Transverse colon (tissue), 4 donors: ENCODE data around the gene CST1. TPM values are rescaled to one million over a fixed set of nuclear protein-coding genes. Genes with fewer than 3 reads are reported as not detected.
"Not testable (repeated sequence)": the region's sequence is repeated elsewhere in the genome, so short reads cannot be mapped to it uniquely, and the experiment has no call there.

Experiments
- DNase-seq: peaks from one replicate; pipeline ENCODE4 v3.0.0-alpha.2; 2019
- H3K27ac ChIP-seq, 4 donors: fragments of 200-600 bp; sonication (generic); 2 replicates each; pipeline ENCODE4 v1.5.1; 2016 to 2018; ENCODE audit warnings: inconsistent platforms in 4 of 4
- H3K27me3 ChIP-seq: fragments of 200-600 bp; sonication (generic); 2 replicates; pipeline ENCODE4 v1.5.1; 2017; ENCODE audit warnings: inconsistent platforms
- H3K36me3 ChIP-seq, 4 donors: fragments of 200-600 bp; sonication (generic); 2 replicates each; pipeline ENCODE4 v1.5.1; 2017 to 2019; ENCODE audit warnings: inconsistent platforms in 4 of 4
- H3K4me1 ChIP-seq, 4 donors: fragments of 200-600 bp; sonication (generic); 2 replicates each; pipeline ENCODE4 v1.5.1; 2017 to 2020; ENCODE audit warnings: inconsistent platforms in 4 of 4
- H3K4me3 ChIP-seq, 4 donors: fragments of 200-600 bp; sonication (generic); 1 replicate in 1 of 4; 2 replicates in 3 of 4; pipeline versions ENCODE4 v1.5.1 to v1.6.1; 2017 to 2019; ENCODE audit warnings: inconsistent platforms in 4 of 4
- H3K9me3 ChIP-seq, 2 donors: fragments of 200-600 bp; sonication (generic); 2 replicates each; pipeline ENCODE4 v1.5.1; 2017 to 2019; ENCODE audit warnings: inconsistent platforms in 2 of 2
- EP300 ChIP-seq: sonication (generic); formaldehyde crosslinking; IDR thresholded peaks from one replicate; pipeline ENCODE4 v1.6.1; 2017; ENCODE audit warnings: antibody characterized with exemption, low read depth
- POLR2A ChIP-seq: fragments of 450-650 bp; IDR thresholded peaks from one replicate; pipeline ENCODE4 v1.6.1; 2016; ENCODE audit warnings: antibody characterized with exemption, mild to moderate bottlenecking, moderate library complexity
- POLR2AphosphoS5 ChIP-seq, 3 donors: sonication (generic); formaldehyde crosslinking; IDR thresholded peaks; one replicate each; pipeline ENCODE4 v1.6.1; 2016; ENCODE audit warnings: antibody characterized with exemption in 3 of 3
- WGBS, 2 donors: methylation state at CpG; one replicate each; pipeline ENCODE4 v1.1.5; 2018; ENCODE audit warnings: low coverage in 1 of 2; 5-methylcytosine and 5-hydroxymethylcytosine counted together
- in situ Hi-C, 4 donors: fragments of 200-750 bp; cut with MboI; loops; one replicate each; pipeline versions ENCODE4 v1.15.0 to v1.15.1; 2017; ENCODE audit warnings: low sequenced_read_pairs in 3 of 4, low pct_ligation_motif_present in 1 of 4, low pct_unique_long_range_greater_than_20kb in 1 of 4
- intact Hi-C: fragments of 100-400 bp; cut with DNase I; formaldehyde crosslinking; loops from one replicate; pipeline ENCODE4 v1.15.1; 2023; ENCODE audit warnings: low total_unique reads
- total RNA-seq, 4 donors: library from RNA; depleted of rRNA; stranded (reverse); fragments of >200 nt; gene quantifications; one replicate each; pipeline ENCODE4 v1.1.0, GENCODE V29; 2016
- TF ChIP-seq, protein P1 (sequence below), 5 experiments: fragments of 200-600 bp in 3 of 5; fragments of 450-650 bp in 2 of 5; sonication (generic) in 3 of 5; IDR thresholded peaks; 1 replicate in 2 of 5; 2 replicates in 3 of 5; pipeline ENCODE4 v1.5.1; 2016 to 2017; ENCODE audit warnings: antibody characterized with exemption in 5 of 5, inconsistent platforms in 3 of 5, mild to moderate bottlenecking in 2 of 5, moderate library complexity in 1 of 5

The CST1 gene
- total RNA-seq, 4 donors from 2014 or later = not detected

GRCh38 chr20:23725102-23725501 lies 25.6 kb downstream of the CST1 start:
- in situ Hi-C loops = loop anchor here in 2 of 4 donors (25.0 kb wide), 1 partner anchor 112 kb away; the partner anchor contains the start of gene CST2 (in 2 of the 2)
- Histone ChIP-seq H3K27me3 (no peaks in the 10 kb centered on the region), H3K4me1 (no peaks in the 10 kb centered on the region), H3K36me3 (no peaks in the 10 kb centered on the region), H3K4me3 (no peak overlapping the region), H3K9me3 (no peaks in the 10 kb centered on the region), H3K27ac (no peak overlapping the region)
- TF ChIP-seq, protein P1, sequence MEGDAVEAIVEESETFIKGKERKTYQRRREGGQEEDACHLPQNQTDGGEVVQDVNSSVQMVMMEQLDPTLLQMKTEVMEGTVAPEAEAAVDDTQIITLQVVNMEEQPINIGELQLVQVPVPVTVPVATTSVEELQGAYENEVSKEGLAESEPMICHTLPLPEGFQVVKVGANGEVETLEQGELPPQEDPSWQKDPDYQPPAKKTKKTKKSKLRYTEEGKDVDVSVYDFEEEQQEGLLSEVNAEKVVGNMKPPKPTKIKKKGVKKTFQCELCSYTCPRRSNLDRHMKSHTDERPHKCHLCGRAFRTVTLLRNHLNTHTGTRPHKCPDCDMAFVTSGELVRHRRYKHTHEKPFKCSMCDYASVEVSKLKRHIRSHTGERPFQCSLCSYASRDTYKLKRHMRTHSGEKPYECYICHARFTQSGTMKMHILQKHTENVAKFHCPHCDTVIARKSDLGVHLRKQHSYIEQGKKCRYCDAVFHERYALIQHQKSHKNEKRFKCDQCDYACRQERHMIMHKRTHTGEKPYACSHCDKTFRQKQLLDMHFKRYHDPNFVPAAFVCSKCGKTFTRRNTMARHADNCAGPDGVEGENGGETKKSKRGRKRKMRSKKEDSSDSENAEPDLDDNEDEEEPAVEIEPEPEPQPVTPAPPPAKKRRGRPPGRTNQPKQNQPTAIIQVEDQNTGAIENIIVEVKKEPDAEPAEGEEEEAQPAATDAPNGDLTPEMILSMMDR (IDR thresholded peaks at IDR 0.05) = no peak
- TF ChIP-seq EP300 (no peak), POLR2AphosphoS5 (IDR thresholded peaks at IDR 0.05) (no peak), POLR2A (no peak)
- intact Hi-C loops = no loop called here
- WGBS, 2 donors = 83 to 95% methylated on average over 3 of the region's 3 CpGs
- no peak for DNase-seq

DNA sequence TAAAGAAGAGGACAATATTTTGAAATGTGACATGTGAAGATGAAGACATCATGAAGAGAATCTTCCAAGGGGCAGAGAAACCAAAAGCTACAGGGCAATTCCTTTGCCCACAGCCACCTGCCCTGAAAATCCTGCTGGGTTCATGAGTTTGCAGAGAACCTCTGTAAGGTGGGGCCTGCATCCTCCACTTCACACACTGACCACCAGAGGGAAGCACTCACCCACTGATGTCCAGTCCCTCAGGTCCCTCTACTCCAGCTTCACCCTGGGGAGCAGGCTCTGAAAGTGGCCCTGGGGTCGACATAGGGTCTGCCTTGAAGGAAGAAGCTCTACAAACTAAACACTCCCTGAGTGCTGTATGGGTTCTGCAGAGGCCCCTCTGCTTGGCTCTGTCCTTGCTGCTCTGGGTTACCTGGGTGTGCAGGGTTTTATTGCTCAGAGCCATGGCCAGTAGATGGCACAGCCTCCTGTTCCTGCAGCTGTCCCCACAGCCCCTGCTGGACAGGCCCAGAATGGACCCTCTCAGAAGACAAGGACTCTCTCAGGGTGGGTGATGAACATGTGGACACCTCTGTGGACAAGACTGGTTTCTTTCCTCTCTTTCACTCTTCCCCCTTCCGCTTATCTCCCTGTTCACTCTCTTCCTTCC lies 27.0 kb downstream of the CST1 start:
- in situ Hi-C loops, H3K9me3 ChIP-seq, H3K27ac ChIP-seq, H3K27me3 ChIP-seq, H3K36me3 ChIP-seq, intact Hi-C loops, H3K4me1 ChIP-seq, H3K4me3 ChIP-seq: not testable (repeated sequence)
- DNase-seq = peak; percentile 19
- WGBS, 2 donors = 42 to 100% methylated on average over 1 to 2 of the region's 2 CpGs
- TF ChIP-seq, protein P1 (IDR thresholded peaks at IDR 0.05) = peak in 3 of 5 experiments; percentile 33 to 49 (median 48)

- H3K36me3 ChIP-seq, H3K27me3 ChIP-seq, DNase-seq, H3K27ac ChIP-seq, H3K4me1 ChIP-seq, H3K4me3 ChIP-seq, in situ Hi-C loops, H3K9me3 ChIP-seq, intact Hi-C loops: not testable (repeated sequence)
- 63 to 80% methylated on average over 1 to 5 of the region's 5 CpGs for WGBS, 2 donors
Measured at GRCh38 chr20:23722851-23723250, 27.9 kb downstream of the CST1 start.

DNA sequence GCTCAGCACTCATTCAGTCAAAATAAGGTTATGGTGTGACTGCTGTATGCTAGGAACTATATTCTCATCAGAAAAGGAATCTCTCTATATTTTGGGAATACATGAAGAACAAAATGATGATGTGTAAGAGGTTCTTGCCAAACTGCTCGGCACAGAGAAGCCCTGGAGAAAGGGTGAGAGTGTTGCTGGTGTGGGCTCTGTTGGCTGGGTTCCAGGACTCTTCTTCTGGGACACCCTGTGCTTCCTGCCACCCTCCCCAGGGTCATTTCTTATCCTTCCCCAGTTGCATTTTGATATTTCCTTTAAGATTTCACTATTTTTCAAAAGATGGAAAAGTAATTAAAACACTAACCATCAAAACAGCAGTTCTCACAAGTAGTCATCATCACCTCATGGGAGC lies 28.8 kb downstream of the CST1 start:
- intact Hi-C loops (no loop called here), in situ Hi-C loops (no loop called here)
- no peaks in the 10 kb centered on the region for H3K9me3 ChIP-seq
- no peak for TF ChIP-seq POLR2AphosphoS5 (IDR thresholded peaks at IDR 0.05)
- TF ChIP-seq, protein P1 (IDR thresholded peaks at IDR 0.05) = no peak
- no peak for TF ChIP-seq EP300
- 42 to 71% methylated on average over 1 of the region's 1 CpG for WGBS, 2 donors
- H3K27me3 ChIP-seq = no peaks in the 10 kb centered on the region
- H3K36me3 ChIP-seq = no peaks in the 10 kb centered on the region
- H3K27ac ChIP-seq = no peak overlapping the region
- no peaks in the 10 kb centered on the region for H3K4me1 ChIP-seq
- no peak for DNase-seq
- no peak overlapping the region for H3K4me3 ChIP-seq

GRCh38 chr20:23719351-23719750 lies 31.4 kb downstream of the CST1 start:
- intact Hi-C loops, H3K27ac ChIP-seq, H3K4me3 ChIP-seq, DNase-seq, H3K27me3 ChIP-seq, in situ Hi-C loops, H3K9me3 ChIP-seq, H3K4me1 ChIP-seq, H3K36me3 ChIP-seq: not testable (repeated sequence)
- WGBS, 2 donors = 76% methylated on average over 9 of the region's 9 CpGs; no CpG with 5 or more reads in 1 of the 2 donors

- H3K27ac ChIP-seq, H3K9me3 ChIP-seq, H3K4me1 ChIP-seq, H3K4me3 ChIP-seq, in situ Hi-C loops, H3K27me3 ChIP-seq, H3K36me3 ChIP-seq, DNase-seq, intact Hi-C loops: not testable (repeated sequence)
Measured at GRCh38 chr20:23711778-23712177, 39.0 kb downstream of the CST1 start.
